Fibroblast of skin of scalp (primary cell): ENCODE measurements around the gene INSC.

Experiments used
- DNase-seq: peaks from one replicate; pipeline ENCODE4 v3.0.0-alpha.2; 2013

INSC gene

GRCh38 chr11:15148169-15148568 is 33.4 kb downstream of the INSC start:
- no peak for DNase-seq

- DNase-seq, result no peak
Observed at GRCh38 chr11:15149050-15149449, 34.3 kb downstream of the INSC start.

- no peak for DNase-seq
Observed at GRCh38 chr11:15150507-15150906, 35.8 kb downstream of the INSC start.

GRCh38 chr11:15153231-15153630 is 38.5 kb downstream of the INSC start:
- no peak for DNase-seq

- DNase-seq, result peak; percentile 75
Observed at GRCh38 chr11:15157181-15157580, 42.5 kb downstream of the INSC start.

- no peak for DNase-seq
Observed at GRCh38 chr11:15157606-15158137, 42.9 kb downstream of the INSC start.

GRCh38 chr11:15158351-15159015 is 43.8 kb downstream of the INSC start:
- DNase-seq, result peak; percentile 67

- peak; percentile 35 for DNase-seq
Observed at GRCh38 chr11:15159085-15159484, 44.4 kb downstream of the INSC start.

GRCh38 chr11:15161790-15162189 is 47.1 kb downstream of the INSC start:
- no peak for DNase-seq

- DNase-seq, result peak; percentile 29
Observed at GRCh38 chr11:15163136-15163535, 48.4 kb downstream of the INSC start.

- no peak for DNase-seq
Observed at GRCh38 chr11:15166204-15166603, 51.5 kb downstream of the INSC start.

- DNase-seq, result no peak
Observed at GRCh38 chr11:15169815-15170551, 55.3 kb downstream of the INSC start.

- no peak for DNase-seq
Observed at GRCh38 chr11:15170698-15171097, 56.0 kb downstream of the INSC start.

GRCh38 chr11:15171956-15172355 is 57.2 kb downstream of the INSC start:
- DNase-seq, result no peak

- no peak for DNase-seq
Observed at GRCh38 chr11:15175831-15176230, 61.1 kb downstream of the INSC start.

- DNase-seq, result no peak
Observed at GRCh38 chr11:15176646-15177163, 62.0 kb downstream of the INSC start.

- DNase-seq, result no peak
Observed at GRCh38 chr11:15177491-15177890, 62.8 kb downstream of the INSC start.

- DNase-seq, result no peak
Observed at GRCh38 chr11:15178214-15178613, 63.5 kb downstream of the INSC start.

- DNase-seq, result peak; percentile 90
Observed at GRCh38 chr11:15179167-15179566, 64.4 kb downstream of the INSC start.

GRCh38 chr11:15180212-15180792 is 65.6 kb downstream of the INSC start:
- peak; percentile 52 for DNase-seq

GRCh38 chr11:15182372-15182771 is 67.6 kb downstream of the INSC start:
- no peak for DNase-seq

- no peak for DNase-seq
Observed at GRCh38 chr11:15185021-15185420, 70.3 kb downstream of the INSC start.

- DNase-seq, result peak; percentile 37
Observed at GRCh38 chr11:15186146-15186545, 71.4 kb downstream of the INSC start.
